GM12873 (cell line): Measurements from ENCODE around the gene EGLN3.

ENCODE experiments used
- TF ChIP-seq, protein P1 (sequence below): IDR thresholded peaks from 2 replicates; pipeline ENCODE4 v1.5.1; 2012; ENCODE audit warnings: low read depth, mild to moderate bottlenecking, moderate library complexity, low read length, control low read depth; ENCODE audit not compliant: insufficient read depth; ENCODE audit errors: missing control alignments

Gene EGLN3

GRCh38 chr14:33932576-33933345, 18.1 kb downstream of the EGLN3 start:
- TF ChIP-seq, protein P1, sequence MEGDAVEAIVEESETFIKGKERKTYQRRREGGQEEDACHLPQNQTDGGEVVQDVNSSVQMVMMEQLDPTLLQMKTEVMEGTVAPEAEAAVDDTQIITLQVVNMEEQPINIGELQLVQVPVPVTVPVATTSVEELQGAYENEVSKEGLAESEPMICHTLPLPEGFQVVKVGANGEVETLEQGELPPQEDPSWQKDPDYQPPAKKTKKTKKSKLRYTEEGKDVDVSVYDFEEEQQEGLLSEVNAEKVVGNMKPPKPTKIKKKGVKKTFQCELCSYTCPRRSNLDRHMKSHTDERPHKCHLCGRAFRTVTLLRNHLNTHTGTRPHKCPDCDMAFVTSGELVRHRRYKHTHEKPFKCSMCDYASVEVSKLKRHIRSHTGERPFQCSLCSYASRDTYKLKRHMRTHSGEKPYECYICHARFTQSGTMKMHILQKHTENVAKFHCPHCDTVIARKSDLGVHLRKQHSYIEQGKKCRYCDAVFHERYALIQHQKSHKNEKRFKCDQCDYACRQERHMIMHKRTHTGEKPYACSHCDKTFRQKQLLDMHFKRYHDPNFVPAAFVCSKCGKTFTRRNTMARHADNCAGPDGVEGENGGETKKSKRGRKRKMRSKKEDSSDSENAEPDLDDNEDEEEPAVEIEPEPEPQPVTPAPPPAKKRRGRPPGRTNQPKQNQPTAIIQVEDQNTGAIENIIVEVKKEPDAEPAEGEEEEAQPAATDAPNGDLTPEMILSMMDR: no peak

- TF ChIP-seq, protein P1: no peak
Measured at GRCh38 chr14:33932033-33932432, 18.8 kb downstream of the EGLN3 start.

GRCh38 chr14:33931461-33931860, 19.4 kb downstream of the EGLN3 start:
- TF ChIP-seq, protein P1: no peak

- TF ChIP-seq, protein P1: no peak
Measured at GRCh38 chr14:33930439-33930838, 20.4 kb downstream of the EGLN3 start.

DNA sequence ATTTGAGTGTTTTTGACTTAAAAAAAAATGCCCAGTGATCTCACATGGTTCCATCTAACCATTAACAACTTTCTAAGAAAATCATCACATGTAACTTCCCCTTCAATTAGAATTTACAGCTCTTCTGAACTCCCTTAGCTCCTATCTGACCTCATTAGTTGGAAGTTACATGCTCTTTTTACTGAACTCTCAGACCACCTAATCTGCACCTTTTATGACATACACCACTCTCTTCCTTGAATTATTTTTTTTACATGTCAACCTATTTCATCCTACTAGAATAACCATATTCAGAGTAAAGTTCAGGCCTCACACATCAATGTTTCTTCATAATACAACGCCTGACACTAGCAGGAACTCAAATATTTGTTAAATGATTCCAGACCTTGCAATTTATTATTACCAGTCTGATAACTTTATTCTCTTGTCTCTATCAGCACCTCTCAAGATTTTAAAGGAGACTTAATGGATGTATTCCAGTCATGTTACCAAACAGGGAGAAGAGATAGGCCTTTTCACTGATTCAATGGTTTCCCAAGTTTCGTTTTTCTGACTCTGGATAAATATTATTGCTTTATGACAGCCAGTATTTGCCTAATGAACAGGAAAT, 21.0 kb downstream of the EGLN3 start:
- TF ChIP-seq, protein P1: no peak

GRCh38 chr14:33928895-33929294, 22.0 kb downstream of the EGLN3 start:
- TF ChIP-seq, protein P1: no peak

GRCh38 chr14:33927944-33928343, 22.9 kb downstream of the EGLN3 start:
- TF ChIP-seq, protein P1: no peak
